Liver (tissue), 9 donors: ENCODE data around the gene CHST12. TPM values are rescaled to one million over a fixed set of nuclear protein-coding genes. Genes with fewer than 3 reads are reported as not detected.

Source experiments
- DNase-seq: peaks from one replicate; pipeline ENCODE4 v3.0.0-alpha.2; 2017; ENCODE audit warnings: low spot score
- H3K27ac ChIP-seq, 2 donors: one replicate each; pipeline ENCODE4 v1.7.0; 2013; ENCODE audit warnings: inconsistent platforms in 2 of 2, low read length in 2 of 2, control low read depth in 1 of 2, low read depth in 1 of 2, mild to moderate bottlenecking in 1 of 2
- H3K27me3 ChIP-seq, 4 donors: one replicate each; pipeline versions ENCODE4 v1.6.1 to v1.7.0; 2013; ENCODE audit warnings: low read length in 3 of 4, inconsistent platforms in 1 of 4, mild to moderate bottlenecking in 1 of 4, moderate library complexity in 1 of 4; ENCODE audit not compliant: control insufficient read depth in 4 of 4, insufficient read depth in 4 of 4
- H3K36me3 ChIP-seq, 4 donors: one replicate each; pipeline versions ENCODE4 v1.6.1 to v1.7.0; 2013; ENCODE audit warnings: low read length in 3 of 4, mild to moderate bottlenecking in 3 of 4, low read depth in 1 of 4, moderate library complexity in 1 of 4; ENCODE audit not compliant: control insufficient read depth in 4 of 4, insufficient read depth in 3 of 4
- H3K4me1 ChIP-seq, 4 donors: one replicate each; pipeline versions ENCODE4 v1.6.1 to v1.7.0; 2013; ENCODE audit warnings: low read length in 3 of 4, mild to moderate bottlenecking in 3 of 4, moderate library complexity in 1 of 4; ENCODE audit not compliant: control insufficient read depth in 4 of 4, insufficient read depth in 4 of 4
- H3K4me3 ChIP-seq, 3 donors: one replicate each; pipeline versions ENCODE4 v1.6.1 to v1.7.0; 2013; ENCODE audit warnings: low read length in 3 of 3, control low read depth in 1 of 3, low read depth in 1 of 3, mild to moderate bottlenecking in 1 of 3
- H3K9ac ChIP-seq, 2 donors: one replicate each; pipeline ENCODE4 v1.7.0; 2013; ENCODE audit warnings: low read length in 2 of 2, mild to moderate bottlenecking in 2 of 2, moderate library complexity in 2 of 2, control low read depth in 1 of 2, low read depth in 1 of 2
- H3K9me3 ChIP-seq, 4 donors: one replicate each; pipeline versions ENCODE4 v1.6.1 to v1.7.0; 2013; ENCODE audit warnings: low read length in 3 of 4; ENCODE audit not compliant: control insufficient read depth in 4 of 4
- EGR1 ChIP-seq, 2 donors: IDR thresholded peaks; 2 replicates each; pipeline ENCODE4 v1.6.1; 2016 to 2018; ENCODE audit warnings: antibody characterized with exemption in 2 of 2, low read depth in 2 of 2
- FOXA1 ChIP-seq: IDR thresholded peaks from 2 replicates; pipeline ENCODE4 v1.6.1; 2016; ENCODE audit warnings: antibody characterized with exemption
- FOXA2 ChIP-seq: IDR thresholded peaks from 2 replicates; pipeline ENCODE4 v1.6.1; 2016; ENCODE audit warnings: antibody characterized with exemption
- GABPA ChIP-seq, 2 donors: IDR thresholded peaks in 1 of 2; conservative IDR thresholded peaks in 1 of 2; 2 replicates each; pipeline ENCODE4 v1.6.1; 2016; ENCODE audit warnings: antibody characterized with exemption in 2 of 2, mild to moderate bottlenecking in 1 of 2, moderate library complexity in 1 of 2
- HNF4A ChIP-seq, 2 donors: conservative IDR thresholded peaks; 2 replicates each; pipeline ENCODE4 v1.6.1; 2016; ENCODE audit warnings: antibody characterized with exemption in 2 of 2, mild to moderate bottlenecking in 2 of 2
- JUND ChIP-seq, 2 donors: IDR thresholded peaks; 2 replicates each; pipeline ENCODE4 v1.6.1; 2016; ENCODE audit warnings: antibody characterized with exemption in 2 of 2
- NR2F2 ChIP-seq: IDR thresholded peaks from 2 replicates; pipeline ENCODE4 v1.6.1; 2016; ENCODE audit warnings: antibody characterized with exemption
- RAD21 ChIP-seq, 2 donors: IDR thresholded peaks; 2 replicates each; pipeline ENCODE4 v1.6.1; 2016; ENCODE audit warnings: antibody characterized with exemption in 2 of 2, mild to moderate bottlenecking in 2 of 2
- TAF1 ChIP-seq: conservative IDR thresholded peaks from 2 replicates; pipeline ENCODE4 v1.6.1; 2016; ENCODE audit warnings: antibody characterized with exemption, mild to moderate bottlenecking
- YY1 ChIP-seq: IDR thresholded peaks from 2 replicates; pipeline ENCODE4 v1.6.1; 2016; ENCODE audit warnings: antibody characterized with exemption, mild to moderate bottlenecking
- WGBS: extraction: QIAGEN DNeasy Blood & Tissue Kit; methylation state at CpG from one replicate; pipeline ENCODE4 v1.1.7; 2013; 5-methylcytosine and 5-hydroxymethylcytosine counted together
- polyA plus RNA-seq, 2 donors: library from polyadenylated mRNA; stranded (reverse) in 1 of 2; unstranded in 1 of 2; fragments of 200-250 nt in 1 of 2; fragments of >200 nt in 1 of 2; fragmentation: Nextera tagmentation in 1 of 2; extraction: Ambion mirVana in 1 of 2; gene quantifications; one replicate each; pipeline versions ENCODE4 v1.2.1 to v1.2.3, GENCODE V29; 2013 to 2015
- total RNA-seq, 2 donors: library from RNA; depleted of rRNA; stranded (reverse); fragments of >200 nt; gene quantifications; one replicate each; pipeline ENCODE4 v1.2.3, GENCODE V29; 2014
- TF ChIP-seq, protein P1 (sequence below): IDR thresholded peaks from 2 replicates; pipeline ENCODE4 v1.6.1; 2016; ENCODE audit warnings: antibody characterized with exemption, mild to moderate bottlenecking
- TF ChIP-seq, protein P2 (sequence below): IDR thresholded peaks from 2 replicates; pipeline ENCODE4 v1.6.1; 2016; ENCODE audit warnings: antibody characterized with exemption
- TF ChIP-seq, protein P3 (sequence below): IDR thresholded peaks from 2 replicates; pipeline ENCODE4 v1.6.1; 2016; ENCODE audit warnings: antibody characterized with exemption
- donor health status: healthy.
- donor health status: healthy.
- donor health status: healthy.
- donor health status: healthy.
- donor health status: healthy.

Gene CHST12
- total and polyA plus RNA-seq, 4 donors, result 3.2 to 11.9 (median 5.2) TPM

DNA sequence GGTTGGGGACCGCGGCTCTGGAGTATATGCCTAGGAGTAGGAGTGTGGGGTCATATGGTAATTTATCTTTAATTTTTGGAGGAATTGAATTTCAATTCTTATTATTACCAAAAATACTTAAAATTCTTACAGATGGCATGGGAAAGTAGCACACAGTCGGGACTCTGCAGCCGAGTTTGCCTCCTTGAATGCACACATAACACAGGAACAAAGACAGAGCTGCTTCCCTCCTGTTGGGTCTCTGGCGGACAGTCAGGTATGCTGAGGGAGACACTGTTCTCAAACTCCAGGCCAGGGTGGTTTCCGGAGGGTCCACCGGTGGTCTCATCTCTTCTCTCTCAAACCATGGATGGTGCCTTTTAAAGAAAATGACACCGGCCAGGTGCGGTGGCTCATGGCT lies 40.1 kb downstream of the CHST12 start (continued):
- TF ChIP-seq NR2F2 (no peak), EGR1 (IDR thresholded peaks at IDR 0.05; ENCODE audit: low read depth in 2 of 2) (no peak), JUND (IDR thresholded peaks at IDR 0.05) (no peak), YY1 (no peak), FOXA1 (no peak), HNF4A (conservative IDR thresholded peaks at IDR 0.05) (no peak), FOXA2 (no peak)

DNA sequence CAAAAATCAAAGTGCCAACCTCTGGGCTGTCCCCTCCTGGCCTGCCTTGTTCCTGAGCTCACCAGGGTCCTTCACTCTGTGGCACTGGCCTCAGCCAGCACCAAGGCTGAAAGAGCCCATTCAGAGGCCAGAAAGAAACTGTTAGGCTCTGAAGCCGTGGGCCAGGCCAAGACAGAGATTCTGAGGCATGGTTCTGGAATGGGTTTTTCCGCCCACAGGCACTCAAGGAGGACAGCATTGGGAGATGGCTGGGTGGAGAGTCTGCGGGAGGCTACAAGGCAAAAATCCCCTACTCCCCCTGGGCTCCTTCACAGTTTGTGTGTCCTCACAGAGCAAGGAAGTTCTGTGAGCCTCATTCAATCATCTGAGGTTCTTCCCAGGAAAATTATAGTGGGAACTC lies 41.1 kb downstream of the CHST12 start:
- DNase-seq, result no peak
- H3K27ac ChIP-seq, result no peak overlapping the region
- H3K36me3 ChIP-seq, result peaks cover 0 to 5% (median under 1%) of the 10 kb centered on the region in 4 donors
- WGBS, result 95% methylated on average over 3 of the region's 3 CpGs
- no peaks in the 10 kb centered on the region for H3K9me3 ChIP-seq
- TF ChIP-seq HNF4A (conservative IDR thresholded peaks at IDR 0.05) (no peak), YY1 (no peak)
- TF ChIP-seq, protein P1, sequence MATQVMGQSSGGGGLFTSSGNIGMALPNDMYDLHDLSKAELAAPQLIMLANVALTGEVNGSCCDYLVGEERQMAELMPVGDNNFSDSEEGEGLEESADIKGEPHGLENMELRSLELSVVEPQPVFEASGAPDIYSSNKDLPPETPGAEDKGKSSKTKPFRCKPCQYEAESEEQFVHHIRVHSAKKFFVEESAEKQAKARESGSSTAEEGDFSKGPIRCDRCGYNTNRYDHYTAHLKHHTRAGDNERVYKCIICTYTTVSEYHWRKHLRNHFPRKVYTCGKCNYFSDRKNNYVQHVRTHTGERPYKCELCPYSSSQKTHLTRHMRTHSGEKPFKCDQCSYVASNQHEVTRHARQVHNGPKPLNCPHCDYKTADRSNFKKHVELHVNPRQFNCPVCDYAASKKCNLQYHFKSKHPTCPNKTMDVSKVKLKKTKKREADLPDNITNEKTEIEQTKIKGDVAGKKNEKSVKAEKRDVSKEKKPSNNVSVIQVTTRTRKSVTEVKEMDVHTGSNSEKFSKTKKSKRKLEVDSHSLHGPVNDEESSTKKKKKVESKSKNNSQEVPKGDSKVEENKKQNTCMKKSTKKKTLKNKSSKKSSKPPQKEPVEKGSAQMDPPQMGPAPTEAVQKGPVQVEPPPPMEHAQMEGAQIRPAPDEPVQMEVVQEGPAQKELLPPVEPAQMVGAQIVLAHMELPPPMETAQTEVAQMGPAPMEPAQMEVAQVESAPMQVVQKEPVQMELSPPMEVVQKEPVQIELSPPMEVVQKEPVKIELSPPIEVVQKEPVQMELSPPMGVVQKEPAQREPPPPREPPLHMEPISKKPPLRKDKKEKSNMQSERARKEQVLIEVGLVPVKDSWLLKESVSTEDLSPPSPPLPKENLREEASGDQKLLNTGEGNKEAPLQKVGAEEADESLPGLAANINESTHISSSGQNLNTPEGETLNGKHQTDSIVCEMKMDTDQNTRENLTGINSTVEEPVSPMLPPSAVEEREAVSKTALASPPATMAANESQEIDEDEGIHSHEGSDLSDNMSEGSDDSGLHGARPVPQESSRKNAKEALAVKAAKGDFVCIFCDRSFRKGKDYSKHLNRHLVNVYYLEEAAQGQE, result no peak
- H3K4me3 ChIP-seq, result no peak overlapping the region
- H3K4me1 ChIP-seq, result no peaks in the 10 kb centered on the region
- H3K9ac ChIP-seq, result no peak overlapping the region
- H3K27me3 ChIP-seq, result no peaks in the 10 kb centered on the region

DNA sequence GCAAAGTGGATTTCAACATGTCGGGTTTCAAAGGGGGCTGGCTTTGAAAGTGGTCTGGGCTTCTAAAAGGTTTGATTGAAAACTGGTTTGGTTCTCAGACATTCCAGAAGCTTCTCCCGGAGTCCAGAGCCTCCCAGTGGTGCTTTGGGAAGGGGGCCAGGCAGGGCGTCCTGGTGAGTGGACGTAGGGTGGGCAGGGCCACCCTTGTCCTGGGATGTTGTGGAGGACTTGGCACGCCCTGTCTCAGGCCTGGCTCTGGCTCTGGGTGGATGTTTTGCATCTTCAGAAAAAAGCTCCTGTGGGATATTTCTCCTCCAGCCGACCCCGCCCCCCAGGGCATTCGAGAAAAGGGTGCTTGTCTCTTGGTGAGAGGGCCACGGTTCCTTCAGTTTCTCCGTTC lies 41.6 kb downstream of the CHST12 start:
- no peak overlapping the region for H3K4me3 ChIP-seq
- TF ChIP-seq FOXA1, result no peak
- TF ChIP-seq GABPA (IDR thresholded peaks at IDR 0.05 in 1 of 2, conservative IDR thresholded peaks at IDR 0.05 in 1 of 2), result no peak
- no peak for TF ChIP-seq JUND (IDR thresholded peaks at IDR 0.05)
- TF ChIP-seq TAF1, result no peak
- TF ChIP-seq, protein P1, result no peak
- no peak for TF ChIP-seq NR2F2
- TF ChIP-seq, protein P2, sequence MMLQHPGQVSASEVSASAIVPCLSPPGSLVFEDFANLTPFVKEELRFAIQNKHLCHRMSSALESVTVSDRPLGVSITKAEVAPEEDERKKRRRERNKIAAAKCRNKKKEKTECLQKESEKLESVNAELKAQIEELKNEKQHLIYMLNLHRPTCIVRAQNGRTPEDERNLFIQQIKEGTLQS, result no peak
- TF ChIP-seq, protein P3, sequence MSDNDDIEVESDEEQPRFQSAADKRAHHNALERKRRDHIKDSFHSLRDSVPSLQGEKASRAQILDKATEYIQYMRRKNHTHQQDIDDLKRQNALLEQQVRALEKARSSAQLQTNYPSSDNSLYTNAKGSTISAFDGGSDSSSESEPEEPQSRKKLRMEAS, result no peak
- TF ChIP-seq HNF4A (conservative IDR thresholded peaks at IDR 0.05), result no peak
- TF ChIP-seq FOXA2, result no peak
- no peak for TF ChIP-seq RAD21 (IDR thresholded peaks at IDR 0.05)
- WGBS, result 89% methylated on average over 10 of the region's 10 CpGs
- H3K9me3 ChIP-seq, result no peaks in the 10 kb centered on the region
- no peak overlapping the region for H3K27ac ChIP-seq
- H3K4me1 ChIP-seq, result no peaks in the 10 kb centered on the region
- H3K9ac ChIP-seq, result no peak overlapping the region
- peaks cover 0 to 5% (median 0%) of the 10 kb centered on the region in 4 donors for H3K36me3 ChIP-seq
- DNase-seq, result no peak
- H3K27me3 ChIP-seq, result no peaks in the 10 kb centered on the region
